IPS-20b (cell line): ENCODE data around the gene FOXI3.

ENCODE experiments used
- H3K27ac ChIP-seq: one replicate; pipeline ENCODE4 v1.5.1; 2013; ENCODE audit warnings: low read length
- H3K27me3 ChIP-seq: 2 replicates; pipeline ENCODE4 v1.6.1; 2013; ENCODE audit warnings: mild to moderate bottlenecking, low read length, inconsistent platforms; ENCODE audit not compliant: insufficient read depth
- H3K36me3 ChIP-seq: 2 replicates; pipeline ENCODE4 v1.6.1; 2013; ENCODE audit warnings: low read depth, mild to moderate bottlenecking, inconsistent platforms, low read length, moderate library complexity; ENCODE audit not compliant: insufficient read depth
- H3K4me1 ChIP-seq: 2 replicates; pipeline ENCODE4 v1.6.1; 2013; ENCODE audit warnings: mild to moderate bottlenecking, control low read depth, inconsistent platforms, low read length, moderate library complexity; ENCODE audit not compliant: insufficient read depth
- H3K4me3 ChIP-seq: 2 replicates; pipeline ENCODE4 v1.5.1; 2013; ENCODE audit warnings: mild to moderate bottlenecking, low read length, inconsistent platforms
- H3K9ac ChIP-seq: 2 replicates; pipeline ENCODE4 v1.6.1; 2013; ENCODE audit warnings: low read depth, mild to moderate bottlenecking, inconsistent platforms, low read length, moderate library complexity
- H3K9me3 ChIP-seq: 2 replicates; pipeline ENCODE4 v1.6.1; 2013; ENCODE audit warnings: mild to moderate bottlenecking, low read depth, low read length, inconsistent platforms; ENCODE audit not compliant: insufficient read depth

The FOXI3 gene

DNA sequence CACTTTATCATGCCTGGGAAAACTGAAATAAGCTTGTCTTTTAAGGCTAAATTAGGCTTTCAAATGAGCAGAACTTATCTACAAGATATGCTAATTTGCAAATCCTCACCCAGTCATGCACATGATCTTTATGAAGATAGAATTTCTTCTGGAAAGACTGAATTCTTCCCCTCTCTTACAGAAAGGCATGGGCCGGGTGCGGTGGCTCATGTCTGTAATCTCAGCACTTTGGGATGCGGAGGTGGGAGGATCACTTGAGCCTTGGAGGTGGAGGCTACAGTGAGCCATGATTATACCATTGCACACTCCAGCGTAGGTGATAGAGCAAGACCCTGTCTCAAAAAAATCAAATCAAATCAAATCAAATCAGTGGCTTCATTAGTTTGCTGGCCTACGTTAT lies 11.7 kb upstream of the FOXI3 start:
- Histone ChIP-seq H3K4me3 (no peak overlapping the region), H3K36me3 (no peaks in the 10 kb centered on the region), H3K4me1 (0 out of 2 replicates have a peak, but pooled peaks cover 4% of the 10 kb centered on the region), H3K27ac (no peak overlapping the region), H3K9ac (no peak overlapping the region), H3K9me3 (no peaks in the 10 kb centered on the region), H3K27me3 (no peaks in the 10 kb centered on the region)

DNA sequence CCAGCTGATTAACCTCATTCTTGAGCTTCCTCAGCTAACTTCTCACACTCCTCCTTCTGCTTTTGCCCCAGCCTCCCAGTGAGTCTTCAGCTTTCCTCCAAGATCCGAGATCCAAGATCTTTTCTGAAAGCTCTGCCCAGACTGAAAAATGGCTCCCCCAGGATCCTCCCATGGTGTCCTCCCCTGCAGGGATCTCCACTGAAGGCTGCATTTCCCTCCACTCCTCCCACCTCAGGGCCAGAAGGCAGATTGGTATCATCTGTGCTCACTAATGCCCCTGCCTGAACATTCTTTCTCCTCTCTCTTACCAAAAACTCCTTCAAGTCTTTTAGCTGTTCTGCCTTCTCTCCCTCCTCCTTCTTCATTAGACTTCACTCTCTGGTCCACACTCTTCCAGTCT lies 6.1 kb upstream of the FOXI3 start:
- H3K4me1 ChIP-seq, result no peaks in the 10 kb centered on the region; the same call in 1 of the 2 replicates
- no peak overlapping the region for H3K4me3 ChIP-seq
- H3K36me3 ChIP-seq, result no peaks in the 10 kb centered on the region
- no peak overlapping the region for H3K27ac ChIP-seq
- no peak overlapping the region for H3K9ac ChIP-seq
- H3K9me3 ChIP-seq, result no peaks in the 10 kb centered on the region
- peaks cover 7% of the 10 kb centered on the region for H3K27me3 ChIP-seq

GRCh38 chr2:88452980-88453582 lies 588 bp upstream of the FOXI3 start:
- Histone ChIP-seq H3K9ac (peak overlapping the region; percentile 78; the same call in 1 of the 2 replicates), H3K4me3 (peak overlapping the region; percentile 84)

DNA sequence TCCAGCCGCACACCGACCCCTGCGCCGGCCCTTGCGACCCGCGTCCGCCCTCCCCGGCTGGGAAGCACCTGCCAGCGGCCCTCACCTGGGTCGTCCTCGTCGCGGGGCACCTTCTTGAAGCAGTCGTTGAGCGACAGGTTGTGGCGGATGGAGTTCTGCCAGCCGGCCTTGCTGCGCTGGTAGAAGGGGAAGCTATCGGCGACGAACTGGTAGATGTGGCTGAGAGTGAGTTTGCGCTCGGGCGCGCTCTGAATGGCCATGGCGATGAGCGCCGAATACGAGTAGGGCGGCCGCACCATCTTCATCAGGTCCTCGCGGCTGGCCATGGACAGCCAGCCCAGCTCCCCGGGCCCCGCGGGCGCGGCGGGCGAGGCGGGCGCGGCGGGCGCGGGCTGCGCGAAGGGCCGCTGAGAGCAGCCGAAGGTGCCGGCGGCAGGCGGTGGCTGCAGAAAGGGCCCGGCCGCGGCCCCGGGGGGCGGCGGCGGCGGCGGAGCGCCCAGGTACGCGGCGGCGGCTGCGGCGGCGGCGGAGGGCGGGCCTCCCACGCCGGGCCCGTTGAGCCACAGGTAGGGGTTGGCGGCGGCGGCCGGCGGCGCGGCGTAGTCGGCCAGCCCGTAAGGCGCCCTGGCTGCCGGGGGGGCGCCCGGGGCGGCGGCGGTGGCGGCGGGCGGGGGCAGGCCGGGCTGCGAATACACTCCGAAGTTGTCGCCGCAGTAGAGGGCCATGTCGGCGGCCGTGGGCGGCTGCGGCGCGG lies 505 bp downstream of the FOXI3 start:
- Histone ChIP-seq H3K9ac (peak overlapping the region; percentile 57; the same call in 1 of the 2 replicates), H3K27ac (no peak overlapping the region), H3K27me3 (peaks cover 34% of the 10 kb centered on the region), H3K4me3 (peak overlapping the region; percentile 79), H3K9me3 (no peaks in the 10 kb centered on the region), H3K36me3 (peaks cover 25% of the 10 kb centered on the region), H3K4me1 (no peaks in the 10 kb centered on the region; the same call in 1 of the 2 replicates)

More at GRCh38 chr2:88452980-88453582, 588 bp upstream of the FOXI3 start:
- Histone ChIP-seq H3K27me3 (peaks cover 34% of the 10 kb centered on the region), H3K9me3 (no peaks in the 10 kb centered on the region), H3K27ac (no peak overlapping the region), H3K36me3 (peaks cover 16% of the 10 kb centered on the region), H3K4me1 (no peaks in the 10 kb centered on the region; the same call in 1 of the 2 replicates)

DNA sequence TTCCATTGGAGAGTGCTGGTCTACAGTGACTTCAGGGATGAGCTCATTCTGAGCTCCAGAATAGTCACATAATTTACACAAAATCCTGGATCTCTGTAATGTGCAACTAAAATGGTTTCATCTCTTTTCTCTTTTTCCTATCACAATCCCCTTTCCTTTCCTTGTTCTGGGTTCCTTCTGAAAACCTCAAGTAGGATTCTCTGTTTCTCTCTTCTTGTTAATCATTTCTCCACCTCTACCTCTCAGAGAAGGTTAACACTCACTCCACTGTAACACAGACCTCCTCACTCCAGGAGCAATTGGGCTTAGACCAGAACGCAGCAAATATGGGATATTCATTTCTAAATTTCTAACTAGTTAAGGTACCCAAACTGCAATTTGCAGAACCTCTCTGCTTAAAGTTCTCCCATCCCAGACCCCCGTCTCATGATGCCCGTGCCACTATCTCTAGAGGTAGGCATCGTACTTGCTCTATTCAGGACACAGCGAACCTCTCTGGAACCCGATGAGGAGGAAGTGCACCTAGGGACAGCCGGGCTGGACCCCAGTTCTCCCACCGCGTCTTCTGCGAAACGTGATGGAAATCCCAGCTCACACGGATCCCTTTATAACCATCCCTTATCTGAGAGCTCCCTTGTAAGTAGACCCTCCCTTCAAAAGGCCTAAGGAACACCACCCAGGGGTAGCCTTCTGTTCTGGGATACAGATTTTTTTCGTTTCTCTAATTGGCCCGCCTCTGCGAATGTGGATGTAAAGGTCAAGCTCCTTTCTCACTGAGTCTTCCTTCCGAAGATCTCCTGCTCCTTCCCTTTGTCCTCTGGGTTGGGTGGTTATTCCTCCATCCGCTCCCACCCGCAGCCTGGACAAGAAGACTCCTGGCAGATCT lies 1.3 kb downstream of the FOXI3 start:
- Histone ChIP-seq H3K36me3 (peaks cover 32% of the 10 kb centered on the region), H3K9ac (peak overlapping the region; percentile 57), H3K4me3 (peak overlapping the region; percentile 79), H3K27ac (no peak overlapping the region), H3K27me3 (peaks cover 34% of the 10 kb centered on the region), H3K9me3 (no peaks in the 10 kb centered on the region), H3K4me1 (no peaks in the 10 kb centered on the region; the same call in 1 of the 2 replicates)

GRCh38 chr2:88450186-88450585 lies 2.3 kb downstream of the FOXI3 start:
- no peaks in the 10 kb centered on the region; the same call in 1 of the 2 replicates for H3K4me1 ChIP-seq
- peaks cover 32% of the 10 kb centered on the region for H3K36me3 ChIP-seq
- H3K27ac ChIP-seq, result no peak overlapping the region
- H3K9me3 ChIP-seq, result no peaks in the 10 kb centered on the region
- H3K27me3 ChIP-seq, result peaks cover 34% of the 10 kb centered on the region
- no peak overlapping the region for H3K9ac ChIP-seq
- peak overlapping the region; percentile 79 for H3K4me3 ChIP-seq

DNA sequence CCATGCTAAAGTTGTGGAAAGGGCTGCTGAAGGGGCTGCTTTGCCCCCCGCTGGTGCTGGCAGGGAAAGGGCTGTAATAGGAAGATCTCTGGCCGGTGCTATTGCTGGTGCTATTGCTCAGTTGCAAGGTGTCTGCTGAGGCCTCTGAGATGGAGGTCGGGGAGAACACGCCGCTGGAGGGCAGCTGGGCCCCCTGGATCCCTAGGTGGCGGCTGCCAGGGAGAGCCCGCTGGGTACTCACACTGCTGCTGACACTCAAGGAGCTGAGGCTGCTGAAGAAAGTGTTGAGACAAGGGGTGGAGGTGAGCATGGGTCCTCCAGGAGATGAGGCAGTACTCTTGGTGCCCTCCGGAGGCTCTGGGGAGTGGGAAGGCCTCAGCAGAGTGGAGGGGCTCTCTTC lies 4.2 kb downstream of the FOXI3 start:
- Histone ChIP-seq H3K4me3 (no peak overlapping the region), H3K9me3 (no peaks in the 10 kb centered on the region), H3K27me3 (peaks cover 23% of the 10 kb centered on the region), H3K9ac (no peak overlapping the region), H3K27ac (no peak overlapping the region), H3K36me3 (peaks cover 32% of the 10 kb centered on the region), H3K4me1 (peaks cover 12% of the 10 kb centered on the region)

GRCh38 chr2:88443353-88443938 lies 9.0 kb downstream of the FOXI3 start:
- Histone ChIP-seq H3K9ac (peak overlapping the region; percentile 59; the same call in 1 of the 2 replicates), H3K27ac (peak overlapping the region; percentile 6), H3K36me3 (peaks cover 19% of the 10 kb centered on the region), H3K27me3 (no peaks in the 10 kb centered on the region), H3K4me3 (peak overlapping the region; percentile 27; the same call in 1 of the 2 replicates), H3K4me1 (peaks cover 26% of the 10 kb centered on the region), H3K9me3 (no peaks in the 10 kb centered on the region)

DNA sequence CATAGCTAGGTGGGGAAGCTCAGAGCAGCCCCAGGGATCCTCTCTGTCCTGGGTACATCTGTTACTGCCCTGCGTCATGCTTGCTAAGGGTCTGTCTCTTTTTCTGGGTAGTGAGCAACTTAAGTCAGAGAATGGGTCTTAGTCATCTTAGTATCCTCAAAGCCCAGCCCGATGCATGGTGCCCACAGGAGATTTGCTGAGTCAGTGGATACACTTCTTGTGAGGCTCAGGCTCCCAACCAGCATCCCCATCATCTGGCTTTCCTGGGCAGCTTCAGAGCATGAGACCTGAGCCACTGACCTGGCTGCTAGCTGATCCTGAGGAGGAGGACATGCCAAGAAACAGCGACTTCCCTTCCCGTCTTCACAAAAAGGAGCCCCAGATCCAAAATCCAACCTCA lies 10.0 kb downstream of the FOXI3 start:
- no peaks in the 10 kb centered on the region for H3K27me3 ChIP-seq
- H3K9ac ChIP-seq, result peak overlapping the region; percentile 61; the same call in 1 of the 2 replicates
- 0 out of 2 replicates have a peak overlapping the region, but pooled peaks have one; percentile 2 for H3K4me3 ChIP-seq
- peak overlapping the region; percentile 52 for H3K27ac ChIP-seq
- H3K4me1 ChIP-seq, result peaks cover 26% of the 10 kb centered on the region
- peaks cover 10% of the 10 kb centered on the region for H3K36me3 ChIP-seq
- no peaks in the 10 kb centered on the region for H3K9me3 ChIP-seq

DNA sequence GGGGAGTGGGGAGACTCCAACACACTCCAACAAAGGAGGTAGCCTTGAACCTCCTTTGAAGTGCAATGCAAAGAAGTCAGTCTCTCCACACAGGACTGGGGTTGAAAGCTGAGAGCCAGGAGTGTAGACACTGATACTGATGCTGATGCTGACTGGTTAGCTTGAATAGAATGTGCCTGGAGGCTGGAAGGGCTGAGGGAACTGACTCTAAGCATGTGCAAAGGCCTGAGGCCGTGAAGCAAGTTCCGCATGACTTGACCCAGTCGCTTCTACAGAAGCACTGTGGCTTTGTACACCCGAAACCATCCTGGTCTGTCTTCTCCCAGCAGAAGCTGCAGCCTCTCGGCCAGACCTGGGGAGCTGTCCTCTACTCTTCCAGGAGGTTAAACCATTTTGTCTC lies 10.4 kb downstream of the FOXI3 start:
- peak overlapping the region; percentile 52 for H3K27ac ChIP-seq
- peaks cover 26% of the 10 kb centered on the region for H3K4me1 ChIP-seq
- H3K27me3 ChIP-seq, result no peaks in the 10 kb centered on the region
- no peaks in the 10 kb centered on the region for H3K9me3 ChIP-seq
- no peak overlapping the region for H3K4me3 ChIP-seq
- no peak overlapping the region; the same call in 1 of the 2 replicates for H3K9ac ChIP-seq
- H3K36me3 ChIP-seq, result peaks cover 7% of the 10 kb centered on the region

- H3K27me3 ChIP-seq, result no peaks in the 10 kb centered on the region
These were observed 15.5 kb downstream of the FOXI3 start for GRCh38 chr2:88437010-88437409.

More at GRCh38 chr2:88437010-88437409, 15.5 kb downstream of the FOXI3 start:
- Histone ChIP-seq H3K9me3 (no peaks in the 10 kb centered on the region), H3K36me3 (no peaks in the 10 kb centered on the region), H3K4me1 (peaks cover 1% of the 10 kb centered on the region), H3K27ac (no peak overlapping the region), H3K9ac (no peak overlapping the region), H3K4me3 (no peak overlapping the region)
